Measurements from ENCODE around the gene FEV.

The FEV gene

DNA sequence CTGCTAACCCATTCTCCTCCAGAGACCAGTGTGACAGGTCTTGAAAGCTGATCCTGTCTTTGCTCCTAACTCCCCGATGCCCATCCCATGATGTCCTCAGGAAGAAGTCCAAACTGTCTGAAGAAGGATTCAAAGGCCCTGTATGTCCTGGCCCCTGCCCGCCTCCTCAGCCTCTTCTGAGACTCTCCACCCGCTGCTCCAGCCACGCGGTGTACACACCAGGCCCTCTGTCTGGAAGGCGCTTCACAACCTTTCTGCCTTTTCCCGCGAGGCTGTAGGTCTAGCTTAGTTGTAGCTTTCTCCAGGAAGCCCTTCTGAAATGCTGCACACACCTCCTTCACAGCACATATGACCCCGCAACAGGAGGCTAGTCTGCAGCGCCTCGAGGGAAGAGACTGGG lies 31.7 kb upstream of the FEV start:
- ATAC-seq, result no peak

DNA sequence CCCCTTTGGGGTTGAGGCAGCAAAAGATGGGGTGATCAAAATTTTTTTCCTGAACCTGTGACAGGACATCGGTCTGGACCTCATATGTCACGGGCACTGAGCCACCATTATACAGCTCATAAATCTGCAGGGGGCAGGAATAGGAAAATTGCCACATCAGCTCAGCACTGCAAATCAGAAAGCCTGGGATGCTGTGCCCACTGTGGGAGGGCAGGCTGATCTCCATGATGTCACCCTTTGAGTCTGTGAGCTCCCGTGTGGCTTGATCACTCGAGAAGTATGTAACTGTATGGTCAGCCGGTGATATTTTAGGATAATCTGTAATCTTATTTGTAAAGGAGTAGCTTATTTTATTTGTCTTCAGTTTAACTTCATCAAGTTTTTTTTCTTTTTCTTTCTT lies 25.9 kb upstream of the FEV start:
- no peak for ATAC-seq

DNA sequence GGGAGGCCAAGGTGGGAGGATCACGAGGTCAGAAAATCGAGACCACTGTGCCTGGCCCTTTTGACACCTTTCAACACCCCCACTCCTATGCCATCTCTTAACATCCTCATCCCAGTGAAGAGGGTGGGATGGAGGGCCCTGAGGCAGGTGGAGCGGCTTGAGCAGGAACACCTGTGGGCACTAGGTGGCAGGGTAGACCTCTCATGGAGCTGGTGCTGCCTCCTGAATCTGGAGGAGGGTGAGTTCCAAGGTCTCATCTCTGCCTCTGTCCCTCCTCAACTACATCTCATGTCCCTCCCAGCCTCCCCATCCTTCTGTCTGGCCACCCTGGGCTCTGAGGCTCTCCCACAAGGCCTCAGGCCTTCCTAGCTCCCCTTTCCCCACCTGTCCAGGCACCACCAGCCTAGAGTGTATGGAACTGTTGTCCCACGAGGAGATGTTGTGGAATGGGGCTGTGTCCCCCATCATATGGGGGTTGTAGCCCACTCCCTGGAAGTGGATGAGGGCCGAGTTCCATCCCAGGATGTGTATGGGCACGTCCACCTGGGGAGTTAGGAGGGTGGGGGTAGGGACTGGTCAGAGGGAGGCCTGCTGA lies 25.3 kb upstream of the FEV start:
- ATAC-seq, result no peak

DNA sequence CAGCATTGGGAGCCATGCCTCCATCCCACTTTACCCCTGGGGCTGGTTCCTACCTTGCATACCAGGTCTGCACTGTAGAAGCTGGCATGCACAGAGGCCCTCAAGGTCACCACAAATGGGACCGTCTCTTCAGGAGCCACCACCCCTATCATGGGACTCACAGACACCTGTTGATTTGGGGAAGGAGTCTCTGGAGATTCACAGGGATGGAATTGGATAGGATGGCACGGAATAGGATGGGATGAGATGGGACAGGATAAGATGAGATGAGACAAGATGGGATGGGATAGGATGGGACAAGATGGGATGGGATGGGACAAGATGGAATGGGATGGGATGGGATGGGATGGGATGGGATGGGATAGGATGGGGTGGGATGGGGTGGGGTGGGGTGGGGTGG lies 24.3 kb upstream of the FEV start:
- ATAC-seq, result no peak

DNA sequence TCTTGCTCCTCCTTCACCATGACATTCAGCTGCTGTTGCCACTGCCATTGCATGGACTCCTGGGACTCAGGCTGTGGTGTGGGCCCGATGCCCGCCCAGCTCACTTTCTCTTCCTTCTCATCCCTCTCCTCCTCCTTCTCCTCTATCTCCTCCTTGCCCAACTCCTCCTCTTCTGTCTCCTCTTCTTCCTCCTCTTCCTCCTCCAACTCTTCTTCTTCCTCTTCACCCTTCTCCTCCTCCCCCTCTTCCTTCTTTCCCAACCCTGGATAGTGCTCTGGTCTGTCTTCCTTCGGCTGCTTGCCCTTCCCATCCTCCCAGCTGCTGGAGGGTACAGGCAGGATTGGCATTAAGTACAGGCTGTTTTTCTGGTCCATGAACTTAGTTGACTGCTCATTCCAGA lies 19.0 kb upstream of the FEV start:
- no peak for ATAC-seq

DNA sequence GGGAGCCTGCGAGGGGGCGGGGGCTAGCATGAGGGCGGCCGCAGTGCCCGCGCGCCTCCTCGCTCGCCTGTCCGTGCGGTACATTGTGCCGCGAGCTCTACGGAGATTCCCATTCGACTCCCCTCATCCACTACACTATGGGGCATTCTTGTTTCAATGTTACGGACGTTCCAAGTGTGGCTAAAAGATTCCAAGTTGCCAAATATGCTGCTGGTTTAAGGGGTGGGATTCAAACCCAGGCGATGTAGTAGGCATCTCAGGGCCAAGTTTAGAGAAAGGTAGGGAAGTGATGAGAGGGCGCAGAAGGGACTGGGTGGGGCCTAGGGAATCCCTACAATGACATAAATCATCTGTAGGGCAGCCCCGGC lies 18.3 kb upstream of the FEV start:
- ATAC-seq, result no peak

DNA sequence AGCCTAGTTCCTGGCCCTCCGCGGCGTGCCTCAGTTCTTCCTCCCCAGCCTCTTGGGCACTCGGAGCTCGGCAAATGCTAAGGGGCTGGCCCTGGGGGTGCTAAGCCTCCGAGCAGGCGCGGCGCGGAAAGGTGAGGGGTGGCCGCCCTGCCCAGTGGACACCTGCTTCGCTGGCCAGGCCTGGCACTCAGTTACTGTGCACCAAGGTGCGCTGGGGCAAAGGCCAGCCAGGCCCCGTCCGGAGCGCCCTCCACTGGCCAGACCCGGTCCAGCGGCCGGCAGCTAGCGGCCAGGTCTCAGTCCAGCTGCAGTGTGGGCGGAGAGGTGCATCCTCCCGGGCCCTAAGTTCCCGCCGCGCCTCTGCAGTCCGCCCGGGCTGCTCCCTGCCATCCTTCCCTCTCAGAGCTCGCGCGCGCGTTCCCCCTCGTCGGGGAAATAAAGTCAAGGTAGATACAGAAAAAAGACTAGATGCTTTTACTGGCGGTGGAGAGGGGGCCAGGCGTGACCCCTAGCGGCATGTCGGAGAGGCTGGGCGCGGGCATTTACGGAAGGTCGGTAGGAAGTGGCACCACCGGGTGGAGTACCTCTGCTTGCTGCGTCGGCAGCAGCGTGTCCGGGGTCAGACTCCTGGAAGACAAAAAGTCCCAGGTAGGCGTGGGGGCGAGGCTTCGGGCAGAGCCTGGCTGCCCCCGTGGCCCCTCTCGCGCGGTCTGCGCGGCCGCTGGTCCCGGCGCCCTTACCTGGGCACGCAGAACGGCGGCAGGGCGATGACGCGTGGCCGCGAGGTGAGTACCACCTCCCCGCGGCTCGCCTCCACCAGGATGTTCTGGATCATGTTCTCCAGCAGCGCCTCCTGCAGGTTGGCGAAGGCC lies 17.6 kb upstream of the FEV start:
- ATAC-seq, result peak; percentile 31 to 47

DNA sequence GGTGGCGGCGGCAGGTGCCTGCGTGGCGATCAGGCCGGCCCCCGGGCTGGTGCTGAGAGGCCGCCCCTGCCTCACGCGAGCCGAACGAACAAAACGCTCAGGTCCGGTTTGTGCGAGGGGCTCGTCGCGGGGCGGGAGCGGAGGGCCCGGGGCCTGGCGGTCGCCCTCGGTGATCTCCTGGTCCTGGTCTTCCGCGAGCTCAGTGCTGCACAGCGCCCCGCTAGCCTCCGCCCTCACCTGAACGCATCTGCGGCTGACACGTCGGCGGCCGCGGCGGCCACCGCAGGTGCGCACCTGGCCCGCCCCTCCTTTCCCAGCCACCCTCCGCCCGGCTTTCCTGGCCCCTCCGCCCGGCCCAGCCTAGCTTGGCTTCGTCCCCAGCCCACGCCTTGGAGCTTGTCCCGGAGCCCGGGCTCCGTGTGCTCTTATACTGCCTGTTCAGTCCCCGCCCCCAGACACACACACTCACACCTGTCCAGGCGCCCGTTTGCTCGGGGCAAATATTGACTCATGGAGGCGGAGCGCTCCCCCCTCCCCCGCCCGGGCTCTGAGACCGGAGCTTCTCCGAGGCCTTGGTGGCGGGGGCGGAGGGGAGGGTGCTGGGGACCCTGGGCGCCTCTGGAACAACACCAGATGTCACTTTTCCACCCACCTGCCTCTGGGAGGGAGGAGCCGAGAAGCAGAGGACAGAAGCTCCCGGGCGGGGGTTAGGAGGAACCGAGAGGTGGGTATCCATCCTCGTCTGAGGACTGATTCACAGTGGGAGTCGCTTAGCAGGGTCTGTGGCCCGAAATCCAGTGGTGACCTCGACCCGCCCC lies 16.8 kb upstream of the FEV start:
- ATAC-seq, result peak; percentile 30 to 40

DNA sequence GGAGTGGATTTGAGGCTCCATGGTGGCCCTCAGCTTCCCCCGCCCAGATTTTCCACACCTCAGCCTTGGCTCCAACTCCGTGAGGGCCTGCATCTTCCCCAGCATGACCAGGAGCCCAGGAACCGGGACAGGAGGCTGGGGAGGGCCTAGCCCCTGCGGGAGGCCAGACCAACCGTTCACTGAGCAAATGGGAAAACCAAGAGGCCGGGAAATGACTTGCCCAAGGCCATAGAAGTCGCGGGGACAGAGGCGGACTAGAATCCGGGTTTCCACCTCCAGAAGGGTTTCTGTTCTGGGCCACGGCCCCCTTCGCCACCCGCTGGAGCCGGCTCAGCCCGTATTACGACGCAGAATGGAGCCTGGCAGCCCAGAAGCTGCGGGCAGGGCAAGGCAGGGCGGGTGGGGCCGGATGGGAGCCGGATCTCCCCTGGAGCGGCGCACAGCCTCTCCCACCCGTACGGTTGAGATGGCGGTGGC lies 16.2 kb upstream of the FEV start:
- ATAC-seq, result no peak

DNA sequence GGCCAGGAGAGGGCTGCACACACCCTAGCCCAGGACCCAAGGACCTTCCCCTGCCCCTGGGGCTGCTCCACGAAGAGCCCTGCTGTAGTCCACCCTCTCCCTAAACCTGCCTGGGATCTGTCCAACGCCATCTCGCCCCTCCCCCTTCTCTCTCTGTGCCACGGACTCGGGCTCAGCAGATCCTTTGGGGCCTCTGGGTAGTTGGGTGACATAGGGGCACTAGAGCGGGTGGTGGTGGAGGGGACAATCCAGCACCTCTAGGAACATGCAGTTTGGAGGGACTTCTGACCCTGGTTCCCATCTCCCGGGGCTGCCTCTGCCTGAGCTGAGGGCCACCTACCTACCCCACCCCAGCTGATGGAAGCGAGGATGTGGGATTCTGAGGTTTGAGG lies 15.6 kb upstream of the FEV start:
- no peak for ATAC-seq

DNA sequence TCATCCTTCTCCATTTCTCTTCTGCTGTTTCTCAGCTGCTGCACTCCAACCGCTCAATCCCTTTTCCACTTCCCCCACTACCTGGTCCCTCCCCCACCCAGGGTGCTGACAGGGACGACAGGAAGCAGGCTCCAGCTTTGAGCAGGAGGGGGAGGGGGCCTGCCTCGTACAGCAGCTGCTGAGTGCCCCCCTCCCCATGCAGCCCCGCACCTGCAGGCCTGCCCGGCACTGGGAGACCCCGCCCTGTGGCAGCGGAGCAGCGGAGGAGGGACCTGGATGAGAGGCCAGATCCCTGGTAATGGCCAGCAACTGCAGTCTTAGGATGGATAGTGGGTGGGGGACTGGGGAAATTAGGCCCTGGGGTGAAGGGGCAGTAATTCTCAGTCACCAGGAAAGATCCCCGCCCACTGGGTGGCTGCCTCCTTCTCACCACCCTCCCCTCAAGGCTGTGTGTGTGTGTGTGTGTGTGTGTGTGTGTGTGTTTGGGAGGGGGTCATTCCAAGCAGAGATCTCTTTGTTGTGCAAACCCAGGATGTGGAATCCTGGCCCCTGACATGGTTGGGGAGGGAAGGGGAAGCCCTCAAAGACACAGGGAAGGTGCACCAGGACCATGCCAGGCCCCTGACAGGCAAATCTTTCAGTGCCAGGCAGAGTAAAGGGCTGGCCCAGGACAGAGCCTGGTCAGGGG lies 15.0 kb upstream of the FEV start:
- no peak for ATAC-seq

DNA sequence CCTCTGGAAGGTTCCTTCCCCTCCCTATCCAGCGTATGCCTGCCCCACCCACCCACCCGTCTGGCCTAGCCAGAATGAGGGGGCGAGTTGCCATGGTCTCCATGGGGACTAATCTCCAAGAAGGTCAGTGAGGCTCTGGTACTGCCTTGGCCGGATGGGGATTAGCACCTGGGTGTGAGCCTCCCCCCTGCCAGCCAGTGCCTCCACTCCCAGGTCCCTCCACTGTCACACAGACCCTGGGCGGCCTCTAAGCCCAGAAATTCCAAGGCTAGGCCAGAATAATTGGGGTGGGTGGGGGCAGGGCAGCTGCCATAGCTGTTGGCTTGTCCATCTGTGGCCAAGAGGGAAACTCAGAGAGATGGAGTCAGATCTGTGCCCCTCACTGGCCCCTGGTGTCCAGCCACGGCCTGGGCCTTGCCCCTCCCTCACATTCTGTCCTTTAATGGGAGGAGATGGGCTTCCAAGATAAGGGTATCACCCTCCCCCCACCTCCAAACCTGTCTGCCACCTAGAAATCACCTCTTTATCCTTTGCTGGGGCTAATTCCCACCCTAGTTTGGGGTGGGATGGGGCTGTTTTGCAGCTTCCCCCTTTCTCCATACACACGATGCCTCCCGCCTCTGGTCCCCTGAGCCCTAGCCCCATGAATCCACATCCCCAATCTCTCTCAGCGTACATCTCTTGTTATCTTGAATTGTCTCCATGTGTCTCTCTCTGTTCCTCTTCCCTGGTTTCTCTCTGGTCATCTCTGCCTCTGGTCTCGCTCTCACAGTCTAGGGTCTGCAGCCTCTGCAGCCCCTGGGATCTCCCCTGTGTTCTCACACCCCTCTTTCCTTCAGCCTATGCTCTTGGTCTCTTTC lies 14.3 kb upstream of the FEV start:
- no peak for ATAC-seq

DNA sequence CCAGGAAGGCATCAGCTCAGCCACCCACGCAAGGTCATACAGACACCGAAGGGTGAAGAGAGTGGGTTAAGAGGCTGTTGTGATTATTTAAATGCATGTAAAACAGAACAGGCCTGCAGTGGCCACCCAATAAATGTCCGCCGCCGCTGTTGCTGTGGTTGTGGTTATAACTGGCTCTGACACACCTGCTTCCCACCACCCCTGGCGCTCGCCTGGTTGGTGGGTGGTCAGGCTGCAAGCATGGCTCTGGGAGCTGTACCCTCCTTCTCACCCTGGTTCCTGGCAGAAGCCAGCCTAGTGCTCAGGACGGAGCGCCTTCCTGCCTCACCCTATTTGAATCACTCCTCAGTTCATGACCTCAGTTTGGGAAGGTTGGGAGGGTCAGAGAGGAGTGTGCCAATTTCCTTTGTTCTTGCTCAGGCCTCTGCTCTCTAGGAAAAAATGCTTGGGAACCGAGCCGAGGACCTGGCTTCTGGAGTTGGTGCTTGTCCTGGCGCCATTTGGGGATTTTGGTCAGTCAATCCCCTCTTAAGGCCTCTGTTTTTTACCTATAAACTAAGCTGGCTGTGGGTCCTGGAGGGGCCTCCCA lies 13.5 kb upstream of the FEV start:
- ATAC-seq, result no peak

DNA sequence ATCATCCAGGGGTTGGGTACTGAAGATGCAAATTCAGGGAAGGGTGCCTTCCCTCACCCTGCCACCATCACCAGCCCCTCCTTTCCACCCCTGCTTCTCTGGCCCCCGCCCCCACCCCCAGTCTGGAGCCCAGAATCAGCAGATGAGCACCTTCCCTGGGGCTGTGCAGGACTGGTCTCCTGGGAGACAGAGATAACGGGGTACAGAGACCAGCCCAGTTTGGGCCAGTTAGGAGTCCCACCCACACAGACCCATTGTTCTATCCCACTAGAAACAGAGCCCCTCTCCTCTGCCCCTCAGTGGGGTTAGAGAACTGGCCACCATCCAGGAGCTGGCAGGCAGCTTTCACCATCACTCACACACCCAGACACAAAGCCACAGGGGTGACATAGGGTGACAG lies 12.7 kb upstream of the FEV start:
- no peak for ATAC-seq

DNA sequence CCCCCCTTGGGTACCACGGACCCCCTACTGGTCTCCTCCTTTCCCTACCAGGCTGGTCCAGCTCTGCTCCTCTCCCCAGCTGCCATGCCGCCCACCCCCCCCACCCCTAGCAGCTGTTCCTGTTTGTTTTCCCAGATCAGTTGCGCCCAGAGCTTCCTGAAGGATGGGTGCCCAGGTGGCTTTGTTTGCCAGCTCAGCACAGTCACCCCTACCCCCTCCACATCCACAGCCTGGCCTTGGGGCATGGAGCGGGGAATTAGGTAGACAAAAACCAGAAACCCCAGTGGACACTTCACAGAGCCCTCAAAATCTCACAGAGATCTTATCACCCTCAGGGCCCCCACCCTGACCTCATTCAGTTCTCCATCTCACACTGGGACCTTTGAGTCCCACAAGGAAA lies 12.0 kb upstream of the FEV start:
- no peak for ATAC-seq

DNA sequence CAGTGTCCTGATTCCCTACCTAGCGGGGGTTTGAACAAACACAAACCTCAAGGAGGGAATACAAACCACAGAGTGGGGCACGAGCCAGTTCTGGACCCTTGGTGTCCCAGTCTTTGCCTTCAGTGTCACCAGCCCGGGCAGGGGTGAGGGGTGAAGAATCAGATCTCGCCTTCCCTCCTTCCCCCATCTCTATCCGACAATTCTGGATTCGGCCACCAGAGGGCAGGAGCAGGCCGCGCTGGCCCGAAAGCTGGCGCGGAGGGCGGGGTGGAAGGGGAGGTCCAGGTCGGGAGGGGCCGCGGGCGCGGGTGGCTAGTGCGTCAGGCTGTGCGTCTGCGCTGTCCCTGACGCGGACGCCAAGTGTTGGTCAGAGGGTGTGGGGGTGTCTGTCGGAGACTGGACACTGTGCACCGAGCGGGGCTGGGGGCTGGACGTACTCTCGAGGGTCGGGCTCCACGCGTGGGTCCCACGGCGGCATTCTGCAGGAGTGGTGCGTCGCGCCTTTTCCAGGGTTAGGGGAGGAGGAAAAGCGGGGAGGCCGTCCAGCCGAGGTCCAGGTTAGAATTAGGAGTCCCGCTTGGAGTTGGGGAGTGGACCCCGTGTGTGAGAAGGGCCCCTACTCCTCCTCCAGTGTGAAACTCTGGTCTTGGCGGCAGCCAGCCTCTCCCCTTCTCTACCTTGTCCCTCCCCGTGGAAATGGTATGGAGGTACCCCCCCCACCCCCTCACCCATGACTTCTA lies 11.2 kb upstream of the FEV start:
- peak; percentile 69 to 72 for ATAC-seq

DNA sequence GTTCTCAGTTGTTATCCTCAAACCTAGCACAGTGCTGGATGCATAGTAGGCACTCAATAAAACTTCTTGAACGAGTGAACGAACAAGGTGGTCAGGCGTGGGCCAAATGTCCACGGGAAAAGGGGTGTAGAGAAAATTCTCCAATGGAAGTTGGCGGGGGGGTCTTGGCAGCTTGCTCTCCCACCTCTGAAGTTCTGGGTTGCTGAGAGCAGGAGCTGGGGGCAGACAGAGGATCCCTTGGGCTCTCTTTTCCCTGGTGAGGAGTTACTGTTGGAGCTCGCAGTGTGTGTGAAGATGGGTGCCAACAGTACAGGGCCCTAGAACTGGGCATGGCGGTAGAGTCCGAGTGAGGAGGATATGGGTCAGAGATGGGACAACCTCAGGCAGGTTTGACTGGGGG lies 10.6 kb upstream of the FEV start:
- no peak for ATAC-seq

DNA sequence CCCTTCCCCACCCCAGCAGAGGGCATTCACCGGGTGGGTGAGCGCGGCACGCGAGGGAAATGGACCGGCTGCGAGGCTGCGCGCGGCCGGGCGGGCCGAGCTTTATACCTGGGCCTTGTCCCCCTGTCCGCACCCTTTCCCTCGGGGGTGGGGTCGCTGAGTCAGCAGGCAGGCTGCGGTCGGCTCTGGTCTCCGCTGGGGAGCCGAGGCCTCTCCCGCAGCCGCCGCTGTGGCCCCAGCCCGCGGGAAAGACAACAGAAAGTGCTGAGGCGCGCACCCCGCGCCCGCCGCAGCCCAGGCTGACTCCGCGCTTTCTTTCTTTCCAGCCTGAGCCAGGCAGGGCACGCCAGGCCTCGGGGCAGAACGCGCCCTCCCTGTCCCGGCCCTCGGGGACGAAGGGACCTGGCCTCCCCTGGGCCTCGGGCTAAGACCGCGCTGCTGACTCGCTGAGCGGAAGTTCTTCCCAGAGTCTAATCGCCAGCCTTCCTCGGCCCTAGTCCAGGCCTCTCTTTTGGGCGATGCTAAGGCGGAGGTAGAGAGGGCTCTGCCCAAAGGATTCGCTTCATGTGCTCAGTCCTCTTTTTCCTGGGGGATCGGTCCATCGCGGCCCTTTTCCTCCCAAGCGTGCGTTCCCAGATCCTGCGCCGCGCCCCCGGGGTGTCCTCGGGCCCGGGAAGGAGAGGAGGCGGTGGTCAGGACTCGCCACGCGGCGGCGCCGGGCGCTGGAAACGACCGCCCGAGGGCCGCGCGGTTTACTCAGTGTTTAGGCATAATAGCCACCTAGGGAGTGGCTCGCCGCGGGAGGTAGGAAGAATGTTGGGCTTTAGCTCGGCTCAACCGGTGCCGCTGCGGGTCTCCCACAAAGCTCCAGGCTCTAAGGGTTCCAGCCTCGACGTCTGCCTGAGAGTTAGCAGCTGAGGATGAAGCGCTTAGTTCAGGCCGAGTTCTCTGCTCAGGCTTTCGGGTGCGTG lies 8.6 kb upstream of the FEV start, which contains the start of gene CRYBA2:
Gene CRYBA2, minus strand, starts transcription at position 78 of the 971 bp plus-strand sequence. CDS start 246 bp downstream, outside the sequence.
- no peak for ATAC-seq

DNA sequence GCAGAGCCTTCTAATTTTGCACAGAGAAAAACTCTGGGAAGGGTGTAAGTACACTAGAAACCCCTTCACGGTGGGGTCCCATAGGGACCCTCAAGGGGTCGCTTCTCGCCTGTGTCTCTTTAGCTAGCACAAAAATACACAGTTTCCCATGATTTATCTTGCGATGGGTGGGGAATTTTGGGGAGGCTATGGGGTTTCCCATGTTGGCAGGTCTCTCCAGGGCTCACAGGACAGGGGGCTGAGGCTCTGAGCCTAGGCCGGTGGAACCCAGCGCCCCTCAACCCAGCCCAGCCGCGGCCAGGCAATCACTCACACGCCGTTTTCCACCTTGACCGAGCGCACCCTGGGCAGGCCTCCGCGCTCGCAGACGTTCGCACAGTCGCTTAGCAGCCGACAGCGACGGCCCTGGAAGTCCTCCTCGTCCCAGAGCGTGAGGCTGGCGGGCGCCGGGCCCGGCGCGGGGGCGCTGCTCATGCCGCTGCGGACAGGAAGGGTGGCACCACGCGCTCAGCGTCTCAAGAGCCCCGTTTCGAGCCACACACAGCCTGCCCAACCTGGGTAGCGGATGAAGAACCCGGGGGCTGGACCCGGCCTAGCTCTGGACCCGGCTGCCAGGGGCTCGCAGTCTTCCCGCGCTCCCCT lies 7.8 kb upstream of the FEV start:
- no peak for ATAC-seq

All from activated CD4-positive, CD25-positive, alpha-beta regulatory T cell treated with anti-CD3 and anti-CD28 coated beads, Interleukin-2, amount 50 U/mL, for 24 hours (primary cell).